ENCODE results near the gene C2CD2. TPM values are rescaled to one million over a fixed set of nuclear protein-coding genes. Genes with fewer than 3 reads are reported as not detected.

Gene C2CD2
- polyA plus RNA-seq, 1 of the 3 experiments (the other 2 are of a cell fraction) = 9.7 TPM

DNA sequence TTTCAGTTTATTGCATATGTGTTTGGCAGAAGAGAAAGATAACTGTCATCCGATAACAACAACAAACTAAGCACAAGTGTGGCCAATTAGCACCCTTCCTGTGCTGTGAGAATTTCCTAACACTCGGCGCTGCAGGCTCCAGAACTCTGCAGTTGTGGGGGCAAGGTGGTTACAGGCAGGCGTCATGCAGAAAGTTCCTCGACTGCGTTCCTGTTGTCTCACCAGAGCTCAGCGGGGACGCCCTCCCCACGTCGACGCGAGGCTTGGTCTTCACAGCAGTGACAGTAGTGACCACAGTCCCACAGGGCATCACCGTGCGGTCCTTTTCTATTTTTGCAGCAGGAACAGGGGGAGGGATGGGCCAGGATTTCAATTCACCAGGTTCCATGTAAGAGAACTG is 47.0 kb downstream of the C2CD2 start:
- H3K4me2 ChIP-seq = no peak overlapping the region
- no peaks in the 10 kb centered on the region for H3F3A ChIP-seq (replicated peaks; ENCODE audit: insufficient read depth)
- TF ChIP-seq RAD21 (IDR thresholded peaks at IDR 0.05; ENCODE audit: low read length) = no peak
- no peak for TF ChIP-seq SMC3 (IDR thresholded peaks at IDR 0.05; ENCODE audit: low read depth, low read length)
- no peak for TF ChIP-seq EZH2phosphoT487 (IDR thresholded peaks at IDR 0.05; ENCODE audit: borderline replicate concordance, low read depth)
- TF ChIP-seq TCF12 (IDR thresholded peaks at IDR 0.05) = no peak
- no peak for TF ChIP-seq ELF1 (IDR thresholded peaks at IDR 0.05)
- no peak for TF ChIP-seq YY1 (IDR thresholded peaks at IDR 0.05; ENCODE audit: low read depth)
- TF ChIP-seq NRF1 (IDR thresholded peaks at IDR 0.05; ENCODE audit: low read depth, low read length) = no peak
- TF ChIP-seq, protein P1, sequence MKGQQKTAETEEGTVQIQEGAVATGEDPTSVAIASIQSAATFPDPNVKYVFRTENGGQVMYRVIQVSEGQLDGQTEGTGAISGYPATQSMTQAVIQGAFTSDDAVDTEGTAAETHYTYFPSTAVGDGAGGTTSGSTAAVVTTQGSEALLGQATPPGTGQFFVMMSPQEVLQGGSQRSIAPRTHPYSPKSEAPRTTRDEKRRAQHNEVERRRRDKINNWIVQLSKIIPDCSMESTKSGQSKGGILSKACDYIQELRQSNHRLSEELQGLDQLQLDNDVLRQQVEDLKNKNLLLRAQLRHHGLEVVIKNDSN (IDR thresholded peaks at IDR 0.05; ENCODE audit: borderline replicate concordance, low read depth) = no peak
- no peak for TF ChIP-seq SIN3A (IDR thresholded peaks at IDR 0.05; ENCODE audit: borderline replicate concordance, low read depth, low read length)
- no peak for TF ChIP-seq CHD2 (IDR thresholded peaks at IDR 0.05; ENCODE audit: low read length, partially characterized antibody)
- no peak for TF ChIP-seq FOXM1 (IDR thresholded peaks at IDR 0.05; ENCODE audit: low read depth)
- CTCF ChIA-PET = no interaction called here
- H4K20me1 ChIP-seq (ENCODE audit: insufficient read depth) = no peaks in the 10 kb centered on the region
- POLR2A ChIA-PET = no interaction called here
- no peak for DNase-seq
- H3K9me3 ChIP-seq = no peaks in the 10 kb centered on the region
- H3K4me1 ChIP-seq (ENCODE audit: control insufficient read depth in 1 of 2, insufficient read depth in 2 of 2, low read depth in 1 of 2, low read length in 1 of 2) = no peaks in the 10 kb centered on the region
- H3K27me3 ChIP-seq (ENCODE audit: insufficient read depth) = no peaks in the 10 kb centered on the region
- H3K4me3 ChIP-seq (ENCODE audit: low read depth in 2 of 2, low read length in 1 of 2) = no peak overlapping the region
- 98% methylated on average over 14 of the region's 14 CpGs for WGBS (ENCODE audit: low lambda C conversion rate)
- H3K79me2 ChIP-seq (ENCODE audit: insufficient read depth) = no peaks in the 10 kb centered on the region
- H3K27ac ChIP-seq (ENCODE audit: low read depth in 2 of 2, low read length in 1 of 2) = no peak overlapping the region
- H3K9me2 ChIP-seq = no peaks in the 10 kb centered on the region
- H3K36me3 ChIP-seq (replicated peaks in 1 of 2; ENCODE audit: control insufficient read depth in 1 of 2, insufficient read depth in 2 of 2, low read length in 1 of 2) = peaks cover 13 to 53% of the 10 kb centered on the region in 2 experiments
- no peak overlapping the region for H2AFZ ChIP-seq (ENCODE audit: low read depth)
- H3K9ac ChIP-seq = no peak overlapping the region

DNA sequence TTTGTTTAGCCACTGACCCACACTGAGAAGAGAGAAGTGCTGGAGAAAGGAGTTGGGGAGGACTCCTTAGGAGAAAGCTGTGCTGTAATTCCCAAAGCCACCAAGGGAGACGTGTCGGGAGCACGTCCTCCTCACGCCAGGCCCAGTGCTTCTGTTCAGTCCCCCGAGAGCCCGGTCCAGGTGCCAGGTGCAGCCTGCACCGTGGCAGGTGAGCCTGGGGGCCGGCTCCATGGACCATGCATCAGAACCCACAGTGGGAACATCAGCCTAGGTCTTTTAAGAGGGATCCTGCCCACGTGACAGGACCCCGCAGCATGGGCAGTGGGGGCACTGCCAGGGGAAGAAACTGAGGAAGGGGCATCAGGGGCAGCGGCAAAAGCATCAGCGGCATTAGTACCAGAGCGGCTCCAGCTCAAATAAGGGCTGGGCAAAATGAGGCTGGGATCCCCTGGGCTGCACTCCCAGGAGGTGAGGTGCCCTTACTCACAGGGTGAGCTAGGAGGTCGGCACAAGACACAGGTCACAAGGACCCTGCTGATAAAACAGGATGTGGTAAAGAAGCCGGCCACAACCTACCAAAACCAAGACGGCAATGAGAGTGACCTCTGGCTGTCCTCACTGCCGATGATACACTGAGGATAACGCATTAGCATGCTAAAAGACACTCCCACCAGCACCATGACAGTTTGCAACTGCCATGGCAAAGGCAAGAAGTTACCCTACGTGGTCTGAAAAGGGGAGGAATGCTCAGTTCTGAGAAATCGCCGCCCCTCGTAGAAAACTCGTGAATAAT is 50.1 kb downstream of the C2CD2 start:
- no peak overlapping the region for H3K9ac ChIP-seq
- H3K9me2 ChIP-seq = no peaks in the 10 kb centered on the region
- no peak overlapping the region for H3K4me3 ChIP-seq (ENCODE audit: low read depth in 2 of 2, low read length in 1 of 2)
- no peaks in the 10 kb centered on the region for H3K4me1 ChIP-seq (ENCODE audit: control insufficient read depth in 1 of 2, insufficient read depth in 2 of 2, low read depth in 1 of 2, low read length in 1 of 2)
- no peaks in the 10 kb centered on the region for H3K79me2 ChIP-seq (ENCODE audit: insufficient read depth)
- 90% methylated on average over 15 of the region's 23 CpGs for WGBS (ENCODE audit: low lambda C conversion rate)
- H2AFZ ChIP-seq (ENCODE audit: low read depth) = no peak overlapping the region
- H3K4me2 ChIP-seq = no peak overlapping the region
- H3K36me3 ChIP-seq (replicated peaks in 1 of 2; ENCODE audit: control insufficient read depth in 1 of 2, insufficient read depth in 2 of 2, low read length in 1 of 2) = peaks cover 4 to 50% of the 10 kb centered on the region in 2 experiments
- no peaks in the 10 kb centered on the region for H3F3A ChIP-seq (replicated peaks; ENCODE audit: insufficient read depth)
- ChIA-PET CTCF (interaction anchor here (1.0 to 1.4 kb wide), 2 partner anchors 15 to 214 kb away, joined by 3 to 5 read pairs; no protein-coding TSS in a partner anchor), POLR2A (interaction anchor here (2.0 kb wide), 1 partner anchor 24 kb away, joined by 4 read pairs; the partner anchor contains the start of gene PRDM15)
- DNase-seq = no peak
- H3K27me3 ChIP-seq (ENCODE audit: insufficient read depth) = no peaks in the 10 kb centered on the region
- H4K20me1 ChIP-seq (ENCODE audit: insufficient read depth) = no peaks in the 10 kb centered on the region
- no peaks in the 10 kb centered on the region for H3K9me3 ChIP-seq
- no peak overlapping the region for H3K27ac ChIP-seq (ENCODE audit: low read depth in 2 of 2, low read length in 1 of 2)
- TF ChIP-seq, protein P1 (IDR thresholded peaks at IDR 0.05; ENCODE audit: borderline replicate concordance, low read depth) = no peak
- TF ChIP-seq NFIC (IDR thresholded peaks at IDR 0.05; ENCODE audit: borderline replicate concordance) (no peak), FOSL2 (IDR thresholded peaks at IDR 0.05; ENCODE audit: borderline replicate concordance, low read depth) (no peak), TAF1 (IDR thresholded peaks at IDR 0.05; ENCODE audit: borderline replicate concordance, low read depth, low read length) (no peak), EP300 (IDR thresholded peaks at IDR 0.05; ENCODE audit: borderline replicate concordance in 1 of 2, low read depth in 1 of 2, low read length in 1 of 2) (no peak), MXI1 (IDR thresholded peaks at IDR 0.05; ENCODE audit: low read depth, low read length) (no peak), TEAD4 (IDR thresholded peaks at IDR 0.05; ENCODE audit: borderline replicate concordance, insufficient read depth) (no peak), SMC3 (IDR thresholded peaks at IDR 0.05; ENCODE audit: low read depth, low read length) (no peak), RAD21 (IDR thresholded peaks at IDR 0.05; ENCODE audit: low read length) (no peak), RXRA (IDR thresholded peaks at IDR 0.05; ENCODE audit: borderline replicate concordance, low read depth) (no peak)
- TF ChIP-seq, protein P2, sequence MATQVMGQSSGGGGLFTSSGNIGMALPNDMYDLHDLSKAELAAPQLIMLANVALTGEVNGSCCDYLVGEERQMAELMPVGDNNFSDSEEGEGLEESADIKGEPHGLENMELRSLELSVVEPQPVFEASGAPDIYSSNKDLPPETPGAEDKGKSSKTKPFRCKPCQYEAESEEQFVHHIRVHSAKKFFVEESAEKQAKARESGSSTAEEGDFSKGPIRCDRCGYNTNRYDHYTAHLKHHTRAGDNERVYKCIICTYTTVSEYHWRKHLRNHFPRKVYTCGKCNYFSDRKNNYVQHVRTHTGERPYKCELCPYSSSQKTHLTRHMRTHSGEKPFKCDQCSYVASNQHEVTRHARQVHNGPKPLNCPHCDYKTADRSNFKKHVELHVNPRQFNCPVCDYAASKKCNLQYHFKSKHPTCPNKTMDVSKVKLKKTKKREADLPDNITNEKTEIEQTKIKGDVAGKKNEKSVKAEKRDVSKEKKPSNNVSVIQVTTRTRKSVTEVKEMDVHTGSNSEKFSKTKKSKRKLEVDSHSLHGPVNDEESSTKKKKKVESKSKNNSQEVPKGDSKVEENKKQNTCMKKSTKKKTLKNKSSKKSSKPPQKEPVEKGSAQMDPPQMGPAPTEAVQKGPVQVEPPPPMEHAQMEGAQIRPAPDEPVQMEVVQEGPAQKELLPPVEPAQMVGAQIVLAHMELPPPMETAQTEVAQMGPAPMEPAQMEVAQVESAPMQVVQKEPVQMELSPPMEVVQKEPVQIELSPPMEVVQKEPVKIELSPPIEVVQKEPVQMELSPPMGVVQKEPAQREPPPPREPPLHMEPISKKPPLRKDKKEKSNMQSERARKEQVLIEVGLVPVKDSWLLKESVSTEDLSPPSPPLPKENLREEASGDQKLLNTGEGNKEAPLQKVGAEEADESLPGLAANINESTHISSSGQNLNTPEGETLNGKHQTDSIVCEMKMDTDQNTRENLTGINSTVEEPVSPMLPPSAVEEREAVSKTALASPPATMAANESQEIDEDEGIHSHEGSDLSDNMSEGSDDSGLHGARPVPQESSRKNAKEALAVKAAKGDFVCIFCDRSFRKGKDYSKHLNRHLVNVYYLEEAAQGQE (IDR thresholded peaks at IDR 0.05; ENCODE audit: low read depth, low read length) = no peak
- TF ChIP-seq, protein P3, sequence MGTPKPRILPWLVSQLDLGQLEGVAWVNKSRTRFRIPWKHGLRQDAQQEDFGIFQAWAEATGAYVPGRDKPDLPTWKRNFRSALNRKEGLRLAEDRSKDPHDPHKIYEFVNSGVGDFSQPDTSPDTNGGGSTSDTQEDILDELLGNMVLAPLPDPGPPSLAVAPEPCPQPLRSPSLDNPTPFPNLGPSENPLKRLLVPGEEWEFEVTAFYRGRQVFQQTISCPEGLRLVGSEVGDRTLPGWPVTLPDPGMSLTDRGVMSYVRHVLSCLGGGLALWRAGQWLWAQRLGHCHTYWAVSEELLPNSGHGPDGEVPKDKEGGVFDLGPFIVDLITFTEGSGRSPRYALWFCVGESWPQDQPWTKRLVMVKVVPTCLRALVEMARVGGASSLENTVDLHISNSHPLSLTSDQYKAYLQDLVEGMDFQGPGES (IDR thresholded peaks at IDR 0.05; ENCODE audit: low read depth, low read length) = no peak
- TF ChIP-seq, protein P4, sequence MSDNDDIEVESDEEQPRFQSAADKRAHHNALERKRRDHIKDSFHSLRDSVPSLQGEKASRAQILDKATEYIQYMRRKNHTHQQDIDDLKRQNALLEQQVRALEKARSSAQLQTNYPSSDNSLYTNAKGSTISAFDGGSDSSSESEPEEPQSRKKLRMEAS (IDR thresholded peaks at IDR 0.05; ENCODE audit: low read depth) = no peak
